Mesothelial cell of epicardium (in vitro differentiated cells): ENCODE measurements around the gene TRIM28. TPM values are rescaled to one million over a fixed set of nuclear protein-coding genes. Genes with fewer than 3 reads are reported as not detected.

Experiments
- DNase-seq, 2 experiments: peaks; one replicate each; pipeline ENCODE4 v3.0.0; 2021; ENCODE audit warnings: low spot score in 2 of 2; ENCODE audit not compliant: unreplicated experiment in 2 of 2
- H3K27ac Mint-ChIP-seq: 2 replicates; pipeline ENCODE4 v1.8.0; 2021; ENCODE audit warnings: mixed read lengths
- H3K27me3 Mint-ChIP-seq: 2 replicates; pipeline ENCODE4 v1.8.0; 2021; ENCODE audit warnings: low read depth, mixed read lengths
- H3K36me3 Mint-ChIP-seq: 2 replicates; pipeline ENCODE4 v1.8.0; 2021; ENCODE audit warnings: mixed read lengths
- H3K4me1 Mint-ChIP-seq: 2 replicates; pipeline ENCODE4 v1.8.0; 2021; ENCODE audit warnings: mixed read lengths
- H3K4me3 Mint-ChIP-seq: 2 replicates; pipeline ENCODE4 v1.8.0; 2021; ENCODE audit warnings: mild to moderate bottlenecking, moderate library complexity, mixed read lengths
- H3K9me3 Mint-ChIP-seq: 2 replicates; pipeline ENCODE4 v1.8.0; 2021; ENCODE audit warnings: mixed read lengths
- CTCF ChIP-seq: fragments of 200-600 bp; sonication (generic); IDR thresholded peaks from one replicate; pipeline ENCODE4 v1.5.0; 2021; ENCODE audit warnings: antibody characterized with exemption; ENCODE audit not compliant: unreplicated experiment
- total RNA-seq: library from RNA; stranded (reverse); gene quantifications from 3 replicates; pipeline ENCODE4 v1.2.1, GENCODE V29; 2021

The TRIM28 gene
- total RNA-seq, 1 donor from 2014 or later = 577 TPM

GRCh38 chr19:58544591-58545285 is 874 bp downstream of the TRIM28 start:
- Mint-ChIP-seq H3K27ac (peak overlapping the region; percentile 98), H3K27me3 (peaks cover 24% of the 10 kb centered on the region), H3K9me3 (no peaks in the 10 kb centered on the region), H3K4me1 (peaks cover 20% of the 10 kb centered on the region), H3K36me3 (peaks cover 8% of the 10 kb centered on the region), H3K4me3 (peak overlapping the region; percentile 97)
- TF ChIP-seq CTCF = no peak
- peak; percentile 74 to 88 for DNase-seq

- Mint-ChIP-seq H3K4me3 (peak overlapping the region; percentile 97), H3K9me3 (no peaks in the 10 kb centered on the region), H3K36me3 (peaks cover 10% of the 10 kb centered on the region), H3K27me3 (peaks cover 22% of the 10 kb centered on the region), H3K4me1 (peaks cover 20% of the 10 kb centered on the region), H3K27ac (peak overlapping the region; percentile 95)
- no peak for DNase-seq
- no peak for TF ChIP-seq CTCF
These were observed 1.6 kb downstream of the TRIM28 start for GRCh38 chr19:58545286-58546018.

GRCh38 chr19:58546019-58546530 is 2.2 kb downstream of the TRIM28 start:
- TF ChIP-seq CTCF = no peak
- DNase-seq = no peak
- Mint-ChIP-seq H3K4me1 (peaks cover 20% of the 10 kb centered on the region), H3K36me3 (peaks cover 12% of the 10 kb centered on the region), H3K4me3 (peak overlapping the region; percentile 97), H3K9me3 (no peaks in the 10 kb centered on the region), H3K27ac (peak overlapping the region; percentile 95), H3K27me3 (peaks cover 20% of the 10 kb centered on the region)

- H3K27ac Mint-ChIP-seq = peak overlapping the region; percentile 25
- no peaks in the 10 kb centered on the region for H3K9me3 Mint-ChIP-seq
- DNase-seq = no peak
- no peak overlapping the region for H3K4me3 Mint-ChIP-seq
- peaks cover 18% of the 10 kb centered on the region for H3K36me3 Mint-ChIP-seq
- peaks cover 20% of the 10 kb centered on the region for H3K4me1 Mint-ChIP-seq
- TF ChIP-seq CTCF = no peak
- peaks cover 10% of the 10 kb centered on the region for H3K27me3 Mint-ChIP-seq
These were observed 3.8 kb downstream of the TRIM28 start for GRCh38 chr19:58547323-58548312.
